Hippocampal formation (tissue), 2 donors: ENCODE results near the gene ARSD.
"Not testable (repeated sequence)": the region's sequence is repeated elsewhere in the genome, so short reads cannot be mapped to it uniquely, and the experiment has no call there.

Experiments
- DNase-seq, 2 donors: peaks; one replicate each; lab custom pipeline; 2025; lab: John Stamatoyannopoulos, UW

Gene ARSD

GRCh38 chrX:2892816-2893215, 36.3 kb downstream of the ARSD start:
- no peak for DNase-seq

- not testable (repeated sequence) for DNase-seq
Measured at GRCh38 chrX:2890536-2891460, 38.3 kb downstream of the ARSD start.

- not testable (repeated sequence) for DNase-seq
Measured at GRCh38 chrX:2889706-2890490, 39.2 kb downstream of the ARSD start.

GRCh38 chrX:2889045-2889605, 40.0 kb downstream of the ARSD start:
- no peak for DNase-seq

GRCh38 chrX:2888309-2888708, 40.8 kb downstream of the ARSD start:
- DNase-seq = no peak

- no peak for DNase-seq
Measured at GRCh38 chrX:2883770-2884169, 45.4 kb downstream of the ARSD start.

- DNase-seq = no peak
Measured at GRCh38 chrX:2879670-2880069, 49.5 kb downstream of the ARSD start.

- DNase-seq = no peak
Measured at GRCh38 chrX:2878563-2878962, 50.6 kb downstream of the ARSD start.

GRCh38 chrX:2875798-2876399, 53.2 kb downstream of the ARSD start:
- DNase-seq = no peak

GRCh38 chrX:2875136-2875481, 54.0 kb downstream of the ARSD start:
- DNase-seq = no peak

- DNase-seq = no peak
Measured at GRCh38 chrX:2874222-2875135, 54.7 kb downstream of the ARSD start.

- no peak for DNase-seq
Measured at GRCh38 chrX:2872671-2873277, 56.4 kb downstream of the ARSD start.

GRCh38 chrX:2871831-2872230, 57.3 kb downstream of the ARSD start:
- DNase-seq = no peak

GRCh38 chrX:2870650-2871049, 58.5 kb downstream of the ARSD start:
- no peak for DNase-seq

GRCh38 chrX:2867206-2867605, 61.9 kb downstream of the ARSD start:
- no peak for DNase-seq

- no peak for DNase-seq
Measured at GRCh38 chrX:2863646-2864045, 65.5 kb downstream of the ARSD start.

- DNase-seq = no peak
Measured at GRCh38 chrX:2862404-2862803, 66.7 kb downstream of the ARSD start.

GRCh38 chrX:2859197-2859797, 69.8 kb downstream of the ARSD start:
- no peak for DNase-seq

GRCh38 chrX:2857566-2857965, 71.6 kb downstream of the ARSD start:
- no peak for DNase-seq

- no peak for DNase-seq
Measured at GRCh38 chrX:2855761-2856160, 73.4 kb downstream of the ARSD start.
